ENCODE measurements around the gene NGEF.
"Not testable (repeated sequence)": the region's sequence is repeated elsewhere in the genome, so short reads cannot be mapped to it uniquely, and the experiment has no call there.

Gene NGEF

GRCh38 chr2:232925153-232925820 is 87.8 kb downstream of the NGEF start:
- no peak for DNase-seq

GRCh38 chr2:232924433-232924832 is 88.6 kb downstream of the NGEF start:
- DNase-seq, result no peak

GRCh38 chr2:232920760-232921159 is 92.3 kb downstream of the NGEF start:
- DNase-seq, result no peak

- DNase-seq, result no peak
These were observed 93.0 kb downstream of the NGEF start for GRCh38 chr2:232920055-232920454.

GRCh38 chr2:232919141-232919540 is 93.9 kb downstream of the NGEF start:
- no peak for DNase-seq

- DNase-seq, result no peak
These were observed 99.2 kb downstream of the NGEF start for GRCh38 chr2:232913903-232914302.

- DNase-seq, result no peak
These were observed 101.3 kb downstream of the NGEF start for GRCh38 chr2:232911712-232912277.

- DNase-seq, result no peak
These were observed 102.7 kb downstream of the NGEF start for GRCh38 chr2:232910376-232910775.

GRCh38 chr2:232908695-232909094 is 104.4 kb downstream of the NGEF start:
- no peak for DNase-seq

- DNase-seq, result not testable (repeated sequence)
These were observed 105.4 kb downstream of the NGEF start for GRCh38 chr2:232907718-232908085.

- DNase-seq, result not testable (repeated sequence)
These were observed 106.0 kb downstream of the NGEF start for GRCh38 chr2:232906867-232907717.

- DNase-seq, result no peak
These were observed 109.1 kb downstream of the NGEF start for GRCh38 chr2:232903989-232904388.

GRCh38 chr2:232901736-232902578 is 111.1 kb downstream of the NGEF start:
- DNase-seq, result no peak

- no peak for DNase-seq
These were observed 112.0 kb downstream of the NGEF start for GRCh38 chr2:232900811-232901735.

- no peak for DNase-seq
These were observed 114.2 kb downstream of the NGEF start for GRCh38 chr2:232898592-232899543.

- DNase-seq, result no peak
These were observed 115.3 kb downstream of the NGEF start for GRCh38 chr2:232897598-232898408.

GRCh38 chr2:232896720-232897597 is 116.1 kb downstream of the NGEF start:
- DNase-seq, result no peak

GRCh38 chr2:232896111-232896510 is 116.9 kb downstream of the NGEF start:
- no peak for DNase-seq

- no peak for DNase-seq
These were observed 118.3 kb downstream of the NGEF start for GRCh38 chr2:232894746-232895145.
